ENCODE measurements around the gene OR6B3.

Gene OR6B3

GRCh38 chr2:240043279-240043989, 9.9 kb downstream of the OR6B3 start:
- no peaks in the 10 kb centered on the region for H3K36me3 ChIP-seq (ENCODE audit: control insufficient read depth, insufficient read depth, low read length)
- no peaks in the 10 kb centered on the region for H3K27me3 ChIP-seq (replicated peaks; ENCODE audit: control insufficient read depth, insufficient read depth, low read length)
- DNase-seq (ENCODE audit: extremely low read depth, insufficient read length), result no peak
- no peak overlapping the region for H3K4me3 ChIP-seq (replicated peaks; ENCODE audit: low read depth, low read length)
- TF ChIP-seq CTCF (IDR thresholded peaks at IDR 0.05; ENCODE audit: insufficient read depth, low read length, poor library complexity, severe bottlenecking), result no peak

- Histone ChIP-seq H3K36me3 (ENCODE audit: control insufficient read depth, insufficient read depth, low read length) (no peaks in the 10 kb centered on the region), H3K4me3 (replicated peaks; ENCODE audit: low read depth, low read length) (no peak overlapping the region), H3K27me3 (replicated peaks; ENCODE audit: control insufficient read depth, insufficient read depth, low read length) (no peaks in the 10 kb centered on the region)
- no peak for TF ChIP-seq CTCF (IDR thresholded peaks at IDR 0.05; ENCODE audit: insufficient read depth, low read length, poor library complexity, severe bottlenecking)
- no peak for DNase-seq (ENCODE audit: extremely low read depth, insufficient read length)
Measured at GRCh38 chr2:240042740-240043139, 10.6 kb downstream of the OR6B3 start.

- no peak for TF ChIP-seq CTCF (IDR thresholded peaks at IDR 0.05; ENCODE audit: insufficient read depth, low read length, poor library complexity, severe bottlenecking)
- Histone ChIP-seq H3K4me3 (replicated peaks; ENCODE audit: low read depth, low read length) (no peak overlapping the region), H3K27me3 (replicated peaks; ENCODE audit: control insufficient read depth, insufficient read depth, low read length) (no peaks in the 10 kb centered on the region), H3K36me3 (ENCODE audit: control insufficient read depth, insufficient read depth, low read length) (no peaks in the 10 kb centered on the region)
- DNase-seq (ENCODE audit: extremely low read depth, insufficient read length), result no peak
Measured at GRCh38 chr2:240041363-240041762, 12.0 kb downstream of the OR6B3 start.

GRCh38 chr2:240037358-240037757, 16.0 kb downstream of the OR6B3 start:
- TF ChIP-seq CTCF (IDR thresholded peaks at IDR 0.05; ENCODE audit: insufficient read depth, low read length, poor library complexity, severe bottlenecking), result no peak
- no peak overlapping the region for H3K4me3 ChIP-seq (replicated peaks; ENCODE audit: low read depth, low read length)
- no peak for DNase-seq (ENCODE audit: extremely low read depth, insufficient read length)
- no peaks in the 10 kb centered on the region for H3K27me3 ChIP-seq (replicated peaks; ENCODE audit: control insufficient read depth, insufficient read depth, low read length)
- no peaks in the 10 kb centered on the region for H3K36me3 ChIP-seq (ENCODE audit: control insufficient read depth, insufficient read depth, low read length)

GRCh38 chr2:240033330-240033678, 20.0 kb downstream of the OR6B3 start:
- no peak for DNase-seq (ENCODE audit: extremely low read depth, insufficient read length)
- Histone ChIP-seq H3K27me3 (replicated peaks; ENCODE audit: control insufficient read depth, insufficient read depth, low read length) (no peaks in the 10 kb centered on the region), H3K4me3 (replicated peaks; ENCODE audit: low read depth, low read length) (no peak overlapping the region), H3K36me3 (ENCODE audit: control insufficient read depth, insufficient read depth, low read length) (no peaks in the 10 kb centered on the region)
- TF ChIP-seq CTCF (IDR thresholded peaks at IDR 0.05; ENCODE audit: insufficient read depth, low read length, poor library complexity, severe bottlenecking), result no peak
